GM12878 (cell line): ENCODE data around the gene PHF20. TPM values are rescaled to one million over a fixed set of nuclear protein-coding genes. Genes with fewer than 3 reads are reported as not detected.

Experiments
- ATAC-seq: fragments of 200-7000 bp; cut with Tn5 transposase; 3 replicates; pipeline ENCODE4 v1.9.1; 2020; ENCODE audit warnings: mild to moderate bottlenecking, moderate library complexity
- BruUV-seq: library from RNA; stranded (reverse); fragments of 400-500 nt; replicated peaks from 2 replicates; lab custom pipeline; 2021; lab: Mats Ljungman, UMichigan
- CTCF ChIA-PET: fragments of 300-600 bp; sonication (Branson Sonifier 250); formaldehyde crosslinking; extraction: SDS; loops from one replicate; lab custom pipeline; 2021; ENCODE audit warnings: inconsistent platforms; lab: Yijun Ruan, JAX
- POLR2A ChIA-PET: fragments of 350-600 bp; formaldehyde crosslinking; extraction: SDS; loops from one replicate; lab custom pipeline; 2021; ENCODE audit warnings: inconsistent platforms; lab: Charles Lee
- RAD21 ChIA-PET: fragments of 300-600 bp; sonication (Branson Sonifier 250); formaldehyde crosslinking; loops from one replicate; lab custom pipeline; 2023; ENCODE audit warnings: antibody characterized with exemption; ENCODE audit not compliant: unreplicated experiment; lab: Charles Lee
- SMC1A ChIA-PET: fragments of 300-600 bp; sonication (Branson Sonifier 250); formaldehyde crosslinking; loops from one replicate; lab custom pipeline; 2023; ENCODE audit not compliant: unreplicated experiment, uncharacterized antibody; lab: Charles Lee
- DNase-seq: peaks from one replicate; pipeline ENCODE4 v3.0.0-alpha.2; 2011; ENCODE audit warnings: low read depth, low spot score
- FAIRE-seq: peaks from 3 replicates; lab custom pipeline; 2011; peaks lifted over from hg19 to GRCh38; lab: Jason Lieb, UNC
- H2AFZ ChIP-seq: 2 replicates; pipeline ENCODE4 v1.6.0; 2011; ENCODE audit warnings: low read depth, low read length, control low read depth; ENCODE audit not compliant: control insufficient read depth
- H3K27ac ChIP-seq: 2 replicates; pipeline ENCODE4 v1.5.1; 2011; ENCODE audit warnings: control low read depth; ENCODE audit not compliant: control insufficient read depth, insufficient read depth
- H3K27me3 ChIP-seq, 2 experiments: replicated peaks in 1 of 2; 2 replicates each; pipeline versions ENCODE4 v1.6.0 to v1.6.1; 2011; ENCODE audit warnings: low read length in 1 of 2; ENCODE audit not compliant: control insufficient read depth in 2 of 2, insufficient read depth in 2 of 2
- H3K36me3 ChIP-seq, 2 experiments: 2 replicates each; pipeline ENCODE4 v1.5.1; 2011; ENCODE audit warnings: low read length in 1 of 2; ENCODE audit not compliant: control insufficient read depth in 2 of 2, insufficient read depth in 2 of 2
- H3K4me1 ChIP-seq: 2 replicates; pipeline ENCODE4 v1.6.1; 2011; ENCODE audit warnings: mild to moderate bottlenecking, low read length, moderate library complexity, mixed read lengths; ENCODE audit not compliant: control insufficient read depth, insufficient read depth
- H3K4me2 ChIP-seq: 2 replicates; pipeline ENCODE4 v1.6.0; 2011; ENCODE audit warnings: control low read depth; ENCODE audit not compliant: control insufficient read depth, insufficient read depth
- H3K4me3 ChIP-seq: fragments of 200-600 bp; sonication (generic); 2 replicates; pipeline ENCODE4 v1.5.1; 2016
- H3K79me2 ChIP-seq: 2 replicates; pipeline ENCODE4 v1.6.0; 2011; ENCODE audit warnings: low read length; ENCODE audit not compliant: control insufficient read depth, insufficient read depth
- H3K9ac ChIP-seq: 2 replicates; pipeline ENCODE4 v1.8.0; 2011; ENCODE audit warnings: low read length, control low read depth, mixed read lengths; ENCODE audit not compliant: control insufficient read depth, insufficient read depth
- H3K9me3 ChIP-seq: replicated peaks from 3 replicates; pipeline ENCODE4 v1.5.1; 2011; ENCODE audit warnings: mild to moderate bottlenecking, low read length; ENCODE audit not compliant: control insufficient read depth, insufficient read depth
- H4K20me1 ChIP-seq: 2 replicates; pipeline ENCODE4 v1.6.0; 2011; ENCODE audit not compliant: control insufficient read depth, insufficient read depth
- ATF7 ChIP-seq: fragments of 450-650 bp; IDR thresholded peaks from 2 replicates; pipeline ENCODE4 v1.6.1; 2016; ENCODE audit warnings: low read depth, mild to moderate bottlenecking
- CHD1 ChIP-seq: IDR thresholded peaks from 2 replicates; pipeline ENCODE4 v1.6.1; 2012; ENCODE audit warnings: low read depth, low read length, improper control_type of control experiment
- PAX8 ChIP-seq: fragments of 450-650 bp; IDR thresholded peaks from 2 replicates; pipeline ENCODE4 v1.6.1; 2017; ENCODE audit warnings: mild to moderate bottlenecking, moderate library complexity
- PML ChIP-seq: IDR thresholded peaks from 2 replicates; pipeline ENCODE4 v1.6.1; 2012; ENCODE audit warnings: low read length, inconsistent platforms
- ZNF24 ChIP-seq: fragments of 450-650 bp; IDR thresholded peaks from 2 replicates; pipeline ENCODE4 v1.6.1; 2017; ENCODE audit warnings: antibody characterized with exemption, mild to moderate bottlenecking
- WGBS: methylation state at CpG from one replicate; pipeline ENCODE4 v1.1.6; 2016; ENCODE audit warnings: low lambda C conversion rate; ENCODE audit not compliant: insufficient replicate concordance, insufficient coverage; ENCODE audit errors: missing lambda C conversion rate; 5-methylcytosine and 5-hydroxymethylcytosine counted together
- in situ Hi-C: fragments of 300-500 bp; cut with MboI; formaldehyde crosslinking; loops from 9 replicates; pipeline ENCODE4 v1.14.3; 2018; ENCODE audit warnings: mixed read lengths
- intact Hi-C: fragments of 100-400 bp; cut with micrococcal nuclease; formaldehyde crosslinking; loops from one replicate; pipeline ENCODE4 v1.14.2; 2022; ENCODE audit not compliant: unreplicated experiment
- polyA plus RNA-seq, 11 experiments: library from polyadenylated mRNA; depleted of rRNA in 4 of 11; unstranded in 6 of 11; stranded (reverse) in 5 of 11; fragments of >200 nt; fragmentation: Nextera tagmentation in 4 of 11; fragmentation: Illumina TruSeq in 1 of 11; extraction: Ambion mirVana in 4 of 11; extraction: Trizol in 1 of 11; gene quantifications; 1 replicate in 1 of 11; 2 replicates in 10 of 11; pipeline versions ENCODE4 v1.2.1 to v1.2.3, GENCODE V29; 2011 to 2016; ENCODE audit warnings: inconsistent platforms in 2 of 11, missing spikeins in 2 of 11, low read depth in 1 of 11
- total RNA-seq, 4 experiments: library from RNA; depleted of rRNA in 3 of 4; stranded (reverse); fragments of >200 nt in 3 of 4; fragmentation: Illumina TruSeq in 1 of 4; extraction: Trizol in 1 of 4; gene quantifications; 2 replicates each; pipeline versions ENCODE4 v1.2.1 to v1.2.3, GENCODE V29; 2013 to 2021
- TF ChIP-seq, protein P1 (sequence below): IDR thresholded peaks from 2 replicates; pipeline ENCODE4 v1.6.1; 2011; ENCODE audit warnings: mild to moderate bottlenecking, low read depth, low read length, moderate library complexity; ENCODE audit not compliant: insufficient replicate concordance

The PHF20 gene
- total and polyA plus RNA-seq, 10 of the 15 experiments (the other 5 are each of a cell fraction or from before 2014, with no cell fraction given), result 31.6 to 91.2 (median 46.8) TPM

DNA sequence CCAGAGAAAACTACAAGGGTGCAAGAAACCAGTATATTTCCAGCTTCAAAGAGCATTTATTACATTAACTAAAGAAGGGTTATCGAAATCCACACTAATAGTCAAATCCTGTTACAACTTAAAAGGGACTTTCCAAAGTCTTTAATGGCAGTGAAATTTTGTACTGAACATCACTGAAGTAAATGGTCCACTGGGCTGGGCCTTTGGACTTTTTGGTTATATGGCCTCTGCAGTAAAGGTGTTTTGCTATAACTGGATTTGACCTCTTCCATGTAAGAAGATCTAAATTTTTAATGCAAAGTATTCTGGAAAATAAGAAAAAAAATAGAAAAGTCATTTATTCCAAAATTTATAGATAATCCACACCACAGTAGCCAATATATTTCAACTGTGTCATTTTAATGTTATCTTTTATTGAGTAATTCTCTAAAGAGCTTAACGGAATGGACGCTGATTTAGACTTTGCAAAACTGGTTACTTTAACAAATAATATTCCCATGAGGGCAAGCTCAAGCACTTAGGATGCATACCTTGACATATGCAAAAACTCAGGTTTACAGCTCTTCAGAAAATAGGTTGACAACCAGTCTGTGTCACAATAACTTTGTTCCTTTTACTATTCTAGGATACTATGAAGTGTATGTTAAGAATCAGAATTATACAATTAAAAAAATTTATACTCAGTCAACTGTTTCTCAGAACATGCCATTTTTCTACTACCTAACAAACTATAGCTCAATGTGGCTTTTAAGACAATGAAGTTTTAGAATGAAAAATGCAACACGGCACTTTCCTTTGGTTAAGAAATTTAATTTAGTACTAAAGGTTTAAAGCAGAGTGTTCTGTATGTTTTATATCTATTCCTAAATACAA is 36.8 kb upstream of the PHF20 start:
- ChIA-PET CTCF (interaction anchor here (0.6 to 1.6 kb wide), 8 partner anchors 17 to 166 kb away, joined by 3 to 4 read pairs (median 3); partner anchors contain the start of genes NFS1 and ROMO1), SMC1A (interaction anchor here (0.6 to 2.3 kb wide), 12 partner anchors 8 to 220 kb away, joined by 3 to 7 read pairs (median 3); partner anchors contain the start of gene SCAND1), POLR2A (interaction anchor here (0.6 to 2.0 kb wide), 2 partner anchors 9 to 41 kb away, joined by 6 to 15 read pairs; no protein-coding TSS in a partner anchor), RAD21 (interaction anchor here (1.4 kb wide), 1 partner anchor 37 kb away, joined by 4 read pairs; the partner anchor contains the start of gene PHF20)
- Histone ChIP-seq H3K79me2 (peaks cover 96% of the 10 kb centered on the region), H3K36me3 (peaks cover 11 to 46% of the 10 kb centered on the region in 2 experiments), H2AFZ (no peak overlapping the region), H3K27ac (no peak overlapping the region), H3K9ac (no peak overlapping the region), H3K4me3 (0 out of 2 replicates have a peak overlapping the region, but pooled peaks have one; percentile 20), H3K9me3 (no peaks in the 10 kb centered on the region), H3K27me3 (no peaks in the 10 kb centered on the region), H4K20me1 (peaks cover 13% of the 10 kb centered on the region), H3K4me2 (peak overlapping the region; percentile 15)
- 31% methylated on average over 4 of the region's 4 CpGs for WGBS
- BruUV-seq, result no TSS peak
- in situ Hi-C loops (no loop called here), intact Hi-C loops (loop anchor here (10.0 kb wide), 1 partner anchor 150 kb away; no protein-coding TSS in a partner anchor)
- ATAC-seq (peak; percentile 5; the same call in 1 of the 3 replicates), FAIRE-seq (no peak), DNase-seq (no peak)
- TF ChIP-seq PML (0 out of 2 replicates have a peak, but pooled peaks have one; percentile 5), CHD1 (no peak), ATF7 (no peak), ZNF24 (no peak), PAX8 (no peak)
- TF ChIP-seq, protein P1, sequence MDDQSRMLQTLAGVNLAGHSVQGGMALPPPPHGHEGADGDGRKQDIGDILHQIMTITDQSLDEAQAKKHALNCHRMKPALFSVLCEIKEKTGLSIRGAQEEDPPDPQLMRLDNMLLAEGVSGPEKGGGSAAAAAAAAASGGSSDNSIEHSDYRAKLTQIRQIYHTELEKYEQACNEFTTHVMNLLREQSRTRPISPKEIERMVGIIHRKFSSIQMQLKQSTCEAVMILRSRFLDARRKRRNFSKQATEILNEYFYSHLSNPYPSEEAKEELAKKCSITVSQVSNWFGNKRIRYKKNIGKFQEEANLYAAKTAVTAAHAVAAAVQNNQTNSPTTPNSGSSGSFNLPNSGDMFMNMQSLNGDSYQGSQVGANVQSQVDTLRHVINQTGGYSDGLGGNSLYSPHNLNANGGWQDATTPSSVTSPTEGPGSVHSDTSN, result no peak
- TF ChIP-seq, all 136 proteins: peak for 1
- peaks cover 2% of the 10 kb centered on the region; the same call in 1 of the 2 replicates for H3K4me1 ChIP-seq
